Amniotic stem cell (primary cell): Measurements from ENCODE around the gene FSHR.

Source experiments
- DNase-seq: peaks from one replicate; lab custom pipeline; 2025; lab: John Stamatoyannopoulos, UW

FSHR gene

DNA sequence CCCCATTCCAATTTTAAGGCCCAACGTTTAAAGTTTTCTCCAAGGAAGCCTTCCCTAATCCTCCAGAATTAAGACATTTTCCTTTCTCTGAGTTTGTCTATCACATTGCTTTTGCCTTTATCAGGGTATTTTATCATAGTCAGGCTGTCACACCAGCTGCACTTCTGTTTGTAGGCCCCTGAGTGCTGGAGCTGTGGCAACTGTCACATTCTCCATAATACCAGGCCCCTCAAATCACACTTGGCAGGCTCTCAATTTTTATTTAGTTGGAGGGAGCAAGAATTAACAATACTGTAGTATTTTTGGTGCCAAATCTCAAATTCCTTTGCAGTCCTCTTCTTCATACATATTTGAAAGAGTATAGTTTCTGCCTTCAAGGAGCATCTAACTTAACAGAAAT lies 122.2 kb downstream of the FSHR start:
- DNase-seq = no peak

DNA sequence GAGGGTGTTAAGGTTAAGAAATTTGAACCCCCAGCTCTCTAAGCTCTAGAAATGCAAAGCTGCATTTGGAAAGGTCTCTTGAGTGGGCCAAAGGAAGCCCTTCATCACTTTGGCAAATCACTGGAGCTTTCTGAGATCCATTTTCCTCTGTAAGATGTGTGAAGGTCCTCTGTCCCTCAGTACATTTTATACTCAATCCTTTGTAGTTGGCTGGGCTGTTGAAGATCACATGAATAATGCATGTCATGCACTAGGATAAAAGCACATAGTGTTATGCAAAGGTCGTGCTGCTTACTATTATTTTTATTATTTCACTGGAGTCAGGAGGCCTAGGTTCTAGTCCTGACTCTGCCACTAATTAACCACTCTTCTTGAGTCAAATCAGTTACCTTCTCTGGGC lies 124.9 kb downstream of the FSHR start:
- DNase-seq = no peak

DNA sequence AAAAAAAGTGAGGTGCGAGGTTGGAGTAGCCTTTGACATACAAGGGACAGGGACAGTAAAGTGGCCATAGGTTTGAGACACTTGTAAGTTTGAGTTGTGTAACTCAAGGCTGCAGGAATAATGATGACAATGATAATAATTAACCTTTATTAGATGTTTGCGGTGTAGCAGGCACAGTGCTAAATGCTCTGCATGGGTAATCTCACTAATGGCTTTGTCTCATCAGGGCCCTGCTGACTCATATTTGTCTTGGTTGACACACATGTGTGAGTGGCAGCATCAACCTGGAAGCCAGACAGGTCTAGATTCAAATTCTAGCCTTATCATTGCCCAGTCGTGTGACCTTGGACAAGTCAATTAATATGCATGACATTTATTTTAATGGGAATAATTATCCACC lies 126.2 kb downstream of the FSHR start:
- no peak for DNase-seq

DNA sequence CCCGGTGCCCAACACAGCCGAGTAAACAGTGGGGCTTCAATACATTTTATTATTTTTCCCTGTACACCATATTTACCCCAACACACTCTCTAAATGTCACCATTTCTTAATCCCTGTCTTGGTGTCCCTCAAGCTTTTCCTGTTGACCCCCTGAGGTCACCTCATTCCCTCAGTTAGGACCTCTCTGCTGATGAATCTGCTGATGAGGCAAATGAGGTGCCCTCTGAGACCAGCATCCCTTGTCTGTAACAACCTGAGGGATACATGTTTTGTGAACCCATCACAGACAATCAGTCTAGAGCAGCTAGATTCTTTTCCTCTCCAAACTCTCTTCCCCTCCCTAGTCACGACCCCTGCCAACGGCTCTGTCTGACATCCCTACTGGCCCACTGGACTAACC lies 127.6 kb downstream of the FSHR start:
- no peak for DNase-seq

DNA sequence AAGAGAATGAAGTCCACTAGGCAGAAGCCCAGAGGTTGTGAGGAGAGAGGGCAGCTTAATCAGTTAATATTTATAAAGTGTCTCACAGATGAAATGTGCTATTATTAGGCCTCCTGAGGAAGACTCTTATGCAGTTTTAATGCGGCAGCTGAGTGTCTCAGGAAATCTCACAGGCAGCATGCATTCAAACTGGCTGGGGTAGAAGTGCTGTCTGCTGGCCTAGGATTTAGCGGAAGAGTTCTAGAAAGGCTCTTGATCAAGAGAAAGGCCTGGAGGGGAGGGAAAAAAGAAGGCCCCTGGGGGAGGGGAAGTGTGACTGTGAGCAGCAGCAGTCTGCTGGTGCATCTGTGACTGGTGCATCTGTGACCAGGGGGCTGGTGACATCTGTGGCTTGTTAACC lies 133.0 kb downstream of the FSHR start:
- DNase-seq = no peak

DNA sequence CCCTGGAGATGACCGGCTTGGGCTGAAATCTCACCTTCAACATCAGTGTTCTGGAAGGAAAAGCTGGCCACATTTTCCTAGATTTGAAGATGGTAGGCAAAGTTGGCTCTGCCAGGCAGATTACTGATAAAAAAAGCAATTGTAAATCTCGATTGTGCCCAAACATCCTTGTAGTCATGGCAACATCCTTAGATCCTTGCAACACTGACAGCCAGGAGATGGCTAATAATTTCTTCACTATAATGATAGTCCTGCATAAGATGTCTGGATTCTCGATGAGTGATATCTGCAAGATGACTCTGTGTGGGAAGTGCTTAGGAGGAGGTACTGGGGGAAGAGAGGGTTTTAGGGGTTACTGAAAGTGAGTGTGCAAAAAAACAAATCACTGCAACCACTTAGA lies 149.1 kb downstream of the FSHR start:
- no peak for DNase-seq

DNA sequence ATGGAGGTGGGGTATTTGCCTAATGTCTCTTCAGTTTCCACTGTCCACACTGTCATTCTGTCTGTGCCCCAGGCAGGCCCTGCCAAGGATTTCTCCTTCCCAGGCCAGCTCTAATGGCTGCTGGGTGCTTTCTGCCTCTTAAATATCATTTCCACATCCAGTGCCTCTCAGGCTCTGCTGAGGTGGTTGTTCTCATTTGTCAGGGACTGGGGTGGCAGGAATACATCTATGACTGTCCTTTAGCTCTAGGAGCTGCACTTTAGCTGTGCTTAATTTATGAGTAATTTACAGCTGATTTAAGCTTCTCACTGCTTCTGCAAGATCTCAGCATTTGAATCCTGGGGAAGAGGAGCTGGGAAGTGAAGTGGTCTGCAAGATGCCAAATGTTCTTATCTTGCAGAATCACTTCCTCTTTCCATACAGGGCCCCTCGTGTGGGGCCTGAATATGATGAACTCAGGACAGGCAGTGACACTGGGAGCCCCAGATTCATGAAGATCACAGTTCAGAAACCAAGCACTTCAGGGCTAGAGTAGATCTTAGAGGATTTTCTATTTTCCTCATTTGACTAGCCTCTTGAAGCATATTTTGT lies 150.2 kb downstream of the FSHR start:
- DNase-seq = no peak

DNA sequence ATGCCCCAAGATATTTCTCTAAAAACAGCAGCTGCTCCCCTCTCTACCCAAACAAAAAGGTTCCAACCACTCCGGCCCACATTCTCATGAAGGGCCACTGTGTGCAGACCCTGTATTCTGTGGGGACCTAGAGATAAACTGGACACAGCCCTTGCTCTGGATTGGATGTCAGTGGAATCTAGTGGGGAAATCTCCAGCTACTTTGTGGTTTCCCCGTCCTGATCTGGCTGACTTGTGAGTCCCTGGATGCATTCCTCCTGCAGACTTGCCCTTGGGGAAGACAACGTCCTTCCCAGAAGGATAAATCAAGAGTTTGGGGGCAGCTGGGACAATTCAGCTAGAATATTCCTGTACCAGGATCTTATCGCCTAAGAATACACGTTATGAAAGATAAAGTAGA lies 151.1 kb downstream of the FSHR start:
- DNase-seq = no peak

DNA sequence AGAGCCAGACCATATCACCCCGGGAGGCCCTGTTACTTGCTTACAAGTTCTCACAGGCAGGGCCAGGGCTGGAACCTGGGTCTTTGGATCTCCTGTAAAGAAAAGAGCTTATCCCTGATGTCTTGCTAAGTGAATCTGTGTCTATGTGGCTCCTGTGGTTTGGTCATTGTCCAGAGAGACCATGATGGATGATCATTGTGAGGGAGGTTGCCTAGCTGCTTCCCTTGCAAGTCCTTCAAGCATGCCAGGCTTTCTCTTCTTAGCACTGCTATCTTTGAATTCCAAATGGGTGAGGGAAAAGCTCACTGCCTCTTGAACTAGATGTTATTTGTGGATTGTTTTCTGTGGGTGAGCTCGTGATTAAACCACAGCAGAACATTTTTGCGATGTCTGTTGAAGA lies 151.6 kb downstream of the FSHR start:
- DNase-seq = no peak

DNA sequence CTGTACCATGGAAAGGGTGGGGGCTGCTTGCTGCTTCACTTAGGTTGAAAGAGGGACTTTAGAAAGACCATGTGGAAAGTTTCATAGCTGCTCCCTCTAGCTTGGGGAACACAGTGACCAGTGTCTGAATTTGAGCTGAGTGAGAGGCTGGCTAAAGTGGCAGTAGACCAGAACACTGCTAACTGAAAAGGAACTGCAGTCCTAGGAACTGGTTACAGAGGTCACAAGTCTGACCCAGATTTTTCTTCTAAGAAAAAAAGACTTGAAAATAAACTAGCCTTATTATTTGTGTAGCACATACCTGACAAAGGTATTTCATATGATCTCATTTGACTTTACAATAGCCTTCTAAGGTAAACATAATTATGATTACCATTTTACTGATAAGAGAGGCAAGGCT lies 153.6 kb downstream of the FSHR start:
- DNase-seq = no peak

DNA sequence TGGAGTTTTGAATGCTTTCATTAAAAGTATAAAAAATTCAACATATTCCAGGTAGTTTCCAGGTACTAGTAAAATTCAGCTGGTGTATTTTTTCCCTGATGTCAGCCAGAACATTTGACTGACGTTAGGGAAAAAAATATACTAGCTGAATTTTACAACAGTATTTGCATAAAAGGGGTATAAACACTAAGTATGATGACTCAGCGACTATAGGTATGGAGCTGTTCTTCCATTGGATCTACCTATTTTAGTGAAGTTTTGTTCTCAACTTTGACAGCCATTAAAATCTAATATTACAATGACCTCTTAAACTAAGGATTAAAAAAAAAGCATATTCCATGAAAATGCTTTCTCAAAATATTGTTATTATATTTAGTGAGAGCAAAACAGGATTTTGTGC lies 155.9 kb downstream of the FSHR start:
- DNase-seq = no peak

DNA sequence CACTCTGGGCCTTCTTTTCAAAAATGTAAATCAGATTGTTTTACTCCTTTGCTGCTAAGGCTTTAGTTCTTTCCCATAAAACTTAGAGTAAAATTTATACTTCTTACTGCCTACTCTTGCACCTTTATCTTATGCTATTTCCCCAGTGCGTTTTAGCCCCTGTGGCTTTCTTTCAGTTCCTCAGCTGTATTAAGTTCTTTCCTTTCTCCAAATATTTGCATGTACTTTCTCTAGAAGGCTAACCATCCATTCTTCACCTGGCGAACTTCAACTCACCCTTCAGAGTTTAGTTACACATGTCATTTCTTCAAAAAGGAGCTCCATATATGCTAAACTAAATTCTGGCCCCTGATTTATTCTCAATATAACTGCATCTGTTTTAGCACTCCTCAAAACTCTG lies 160.7 kb downstream of the FSHR start:
- DNase-seq = no peak

DNA sequence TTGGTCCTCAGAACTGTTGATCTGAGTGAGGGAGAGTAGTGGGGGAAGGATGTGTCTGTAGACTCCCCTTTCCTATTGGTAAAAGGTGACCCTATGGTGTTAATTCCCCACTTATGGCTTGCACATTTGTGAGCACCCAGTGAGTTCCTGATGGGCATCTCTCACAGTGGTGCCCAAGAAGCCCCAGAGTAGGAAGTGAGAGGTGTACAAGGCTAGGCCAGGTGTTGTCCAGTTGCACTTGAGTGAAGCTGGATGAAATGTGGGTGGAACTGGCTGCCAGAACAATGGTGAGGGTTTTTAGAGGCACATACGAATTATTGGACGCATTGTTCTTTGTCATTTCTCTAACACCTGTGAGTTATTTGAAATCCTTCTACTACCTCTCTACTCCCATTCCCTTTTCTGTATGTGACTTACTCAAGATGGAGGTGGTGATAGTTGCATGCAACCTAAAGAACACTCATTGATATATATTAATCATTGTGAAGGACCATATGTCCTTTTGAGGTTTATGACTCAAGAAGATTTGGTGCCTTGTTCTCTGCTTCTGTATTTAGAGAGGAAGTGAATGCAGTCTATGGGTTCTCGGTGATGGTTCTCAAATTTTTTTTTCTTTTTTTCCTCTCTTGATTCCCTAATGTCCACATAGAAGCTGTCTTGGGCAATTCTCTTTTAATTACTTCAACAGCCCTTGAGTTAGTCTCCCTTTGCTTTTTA lies 162.7 kb downstream of the FSHR start:
- no peak for DNase-seq

DNA sequence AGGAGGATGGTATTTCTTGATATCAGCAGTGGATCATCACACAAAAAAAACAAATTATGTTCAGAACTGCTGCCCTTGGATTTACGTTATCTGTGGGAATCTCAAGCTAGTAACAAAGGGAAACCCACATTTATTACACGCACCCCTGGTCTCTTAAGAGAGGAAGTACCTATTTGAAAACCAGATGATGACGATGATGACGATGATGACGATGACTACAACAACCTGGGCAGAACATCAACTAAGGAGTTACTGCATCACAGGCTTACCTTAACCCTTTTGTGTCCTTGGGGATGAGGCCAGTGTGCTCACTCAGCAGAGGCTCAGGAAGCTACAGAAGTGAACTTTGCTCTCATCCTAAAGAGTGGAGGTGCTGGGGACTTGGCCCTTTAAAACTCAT lies 169.4 kb downstream of the FSHR start:
- DNase-seq = no peak

DNA sequence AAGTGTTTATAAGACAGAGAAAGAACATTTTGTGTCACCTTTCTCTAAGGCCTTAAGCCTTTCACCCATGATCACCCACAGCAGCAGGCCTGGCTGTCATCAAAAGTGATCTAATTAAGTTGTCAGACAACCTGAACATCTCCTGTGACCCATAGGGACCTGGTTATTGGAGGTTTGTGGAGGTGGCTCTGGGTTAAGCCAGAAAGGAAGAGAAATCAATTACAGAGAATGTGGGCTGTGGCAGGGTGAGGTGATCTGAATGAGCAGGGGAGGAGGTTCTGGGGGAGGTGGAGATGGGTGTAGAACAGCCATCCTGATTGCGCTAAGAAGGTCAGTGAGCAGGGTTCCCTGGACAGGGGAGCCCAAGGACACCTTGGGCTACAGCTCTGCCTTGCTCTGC lies 170.8 kb downstream of the FSHR start:
- DNase-seq = no peak

DNA sequence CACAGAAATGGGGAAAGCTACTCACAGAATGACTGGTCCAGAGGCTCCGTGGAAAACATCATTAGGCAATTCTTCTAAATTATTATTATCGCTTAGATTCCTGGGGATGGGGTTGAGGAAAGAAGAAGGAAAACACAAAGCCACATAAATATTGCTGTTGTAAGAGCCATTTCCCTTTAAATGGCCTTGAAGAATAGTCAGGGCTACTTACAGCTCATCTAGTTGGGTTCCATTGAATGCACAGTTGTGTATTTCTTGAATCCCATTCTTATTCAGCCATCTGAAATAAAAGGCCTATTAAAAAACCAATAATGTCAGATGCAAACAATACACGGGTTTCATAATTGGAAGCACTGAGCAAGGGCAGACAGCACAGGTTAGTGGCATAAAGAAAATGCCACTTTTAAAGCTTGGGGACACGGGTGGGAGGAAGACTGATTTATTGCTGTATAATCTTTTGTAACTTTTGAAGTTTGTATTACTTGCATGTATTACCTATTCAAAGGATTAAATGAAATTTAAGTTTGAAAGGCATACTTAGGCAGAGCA lies 171.4 kb downstream of the FSHR start:
- no peak for DNase-seq

DNA sequence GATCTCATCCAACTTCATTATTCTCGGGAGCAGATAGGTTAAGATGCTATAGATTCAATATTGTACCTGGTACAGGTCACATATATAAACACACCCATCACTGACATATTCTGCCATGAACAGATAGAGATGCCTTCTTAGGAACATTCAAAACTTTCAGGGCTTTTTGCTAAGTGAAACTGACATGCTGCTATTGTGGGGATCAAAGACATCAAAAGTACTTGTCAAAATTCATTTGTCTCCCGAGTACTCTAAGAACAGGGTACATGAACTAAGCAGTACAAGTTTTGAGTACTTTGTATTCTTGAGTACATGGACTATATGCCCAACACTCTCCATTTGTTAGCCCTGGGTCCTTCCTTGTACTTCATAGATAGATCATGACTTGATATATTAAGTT lies 173.5 kb downstream of the FSHR start:
- no peak for DNase-seq

DNA sequence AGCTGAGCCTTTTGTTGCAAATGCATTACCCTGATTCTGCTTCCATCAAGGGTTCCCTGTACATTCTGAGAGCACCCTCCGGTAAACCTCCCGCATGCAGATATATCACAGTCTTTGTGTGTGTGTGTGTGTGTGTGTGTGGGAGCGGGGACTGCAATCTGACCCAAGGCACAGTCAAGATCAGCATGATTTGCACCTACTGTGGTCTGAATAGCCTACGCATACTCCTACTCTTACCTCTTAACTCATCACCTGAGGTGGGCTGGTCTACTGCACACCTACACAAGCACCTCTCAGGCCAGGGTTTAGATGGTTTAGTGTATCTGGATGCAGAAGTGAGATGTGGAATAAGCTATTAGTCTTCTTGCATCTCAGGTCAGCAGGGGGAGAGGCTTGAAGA lies 174.6 kb downstream of the FSHR start:
- DNase-seq = no peak

DNA sequence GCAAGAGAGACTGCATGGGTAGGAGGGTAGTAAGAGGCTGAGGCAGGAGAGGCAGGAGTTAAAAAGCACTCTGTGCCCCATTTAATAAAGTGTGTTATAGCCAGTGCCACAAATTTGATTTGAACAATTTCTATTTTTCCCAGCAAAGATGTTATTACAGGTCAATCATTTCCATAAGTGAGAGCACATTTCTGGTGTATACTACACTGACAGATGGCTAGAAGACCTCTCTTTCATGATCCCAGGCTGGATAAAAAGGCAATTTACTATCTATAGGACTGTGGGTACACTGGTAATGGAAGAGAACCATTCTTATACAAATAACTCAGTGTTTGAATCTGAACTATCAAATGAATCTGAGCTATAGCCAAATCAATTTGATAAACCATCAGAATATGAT lies 176.2 kb downstream of the FSHR start:
- DNase-seq = no peak

DNA sequence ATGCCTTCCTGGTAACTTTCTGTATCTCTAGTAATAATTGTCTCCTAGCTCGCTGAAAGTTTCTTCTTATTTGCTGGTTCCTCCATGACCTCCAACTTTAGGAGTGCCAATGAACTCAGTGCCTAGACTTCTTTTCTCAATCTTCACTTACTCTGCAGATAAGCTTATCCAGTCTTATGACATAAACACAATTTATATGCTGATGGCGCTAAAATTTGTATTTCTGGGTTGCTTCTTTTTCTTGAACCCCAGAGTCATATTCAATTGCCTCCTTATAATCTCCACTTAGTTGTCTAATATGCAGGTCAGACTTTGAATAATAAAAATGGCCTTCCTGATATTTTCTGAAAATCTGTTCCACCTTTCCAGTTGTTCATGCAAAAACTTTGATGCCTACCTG lies 182.5 kb downstream of the FSHR start:
- no peak for DNase-seq

DNA sequence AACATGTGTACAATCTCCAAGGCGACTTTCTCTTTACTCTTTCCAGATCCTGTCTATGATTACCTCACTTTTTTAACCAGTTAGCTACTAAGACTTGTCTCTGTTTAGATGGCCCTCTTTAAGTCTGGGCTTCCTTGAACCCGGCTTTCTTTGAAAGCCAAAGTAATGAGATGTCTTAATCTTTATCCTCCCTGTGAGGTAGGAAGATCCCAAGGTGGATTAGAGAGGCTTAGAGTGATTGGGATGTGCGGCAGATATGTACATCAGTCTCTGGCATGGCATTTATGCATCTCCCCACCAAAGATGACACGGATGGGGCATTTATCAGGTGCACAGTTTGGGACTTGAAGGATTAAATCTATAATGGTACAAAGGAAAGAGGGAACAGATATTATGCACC lies 186.3 kb downstream of the FSHR start:
- DNase-seq = no peak

DNA sequence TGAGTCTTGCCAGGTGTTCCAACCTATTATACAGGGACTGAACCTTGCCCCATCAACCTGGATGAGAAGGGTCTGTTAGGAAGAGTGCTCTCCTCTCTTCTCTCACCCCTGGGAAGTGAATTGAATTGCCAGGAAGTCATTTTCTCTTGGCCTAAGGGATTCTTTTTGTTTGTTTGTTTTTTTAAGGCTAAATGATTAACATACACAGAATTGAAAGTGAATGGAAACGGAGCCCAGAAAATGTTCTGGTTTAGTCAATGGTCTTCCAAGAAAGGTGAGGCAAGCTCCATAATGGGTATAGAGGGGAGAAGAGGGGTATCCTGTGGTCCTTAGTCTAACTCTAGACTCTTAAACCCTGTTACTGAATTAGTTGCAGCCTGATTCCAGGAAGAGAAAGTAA lies 189.1 kb downstream of the FSHR start:
- no peak for DNase-seq

DNA sequence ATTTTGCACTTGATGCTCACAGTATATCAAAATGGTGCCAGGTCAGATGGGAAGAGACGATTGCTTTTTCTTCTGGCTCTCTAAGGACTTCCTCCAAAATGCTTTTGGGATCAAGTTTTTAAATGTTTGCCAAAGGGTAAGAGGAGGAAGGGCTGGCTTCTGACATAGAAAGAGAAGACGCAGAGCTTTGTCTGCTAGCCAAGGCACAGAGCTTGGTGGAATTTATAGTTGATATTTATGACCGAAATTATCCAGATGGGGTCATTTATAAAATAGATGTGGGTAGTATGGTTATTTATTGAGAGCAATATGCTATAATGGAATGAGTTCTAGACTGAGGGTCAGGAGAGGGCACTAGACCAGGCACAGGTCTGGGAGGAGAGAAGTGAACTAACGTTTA lies 193.3 kb downstream of the FSHR start:
- no peak for DNase-seq

DNA sequence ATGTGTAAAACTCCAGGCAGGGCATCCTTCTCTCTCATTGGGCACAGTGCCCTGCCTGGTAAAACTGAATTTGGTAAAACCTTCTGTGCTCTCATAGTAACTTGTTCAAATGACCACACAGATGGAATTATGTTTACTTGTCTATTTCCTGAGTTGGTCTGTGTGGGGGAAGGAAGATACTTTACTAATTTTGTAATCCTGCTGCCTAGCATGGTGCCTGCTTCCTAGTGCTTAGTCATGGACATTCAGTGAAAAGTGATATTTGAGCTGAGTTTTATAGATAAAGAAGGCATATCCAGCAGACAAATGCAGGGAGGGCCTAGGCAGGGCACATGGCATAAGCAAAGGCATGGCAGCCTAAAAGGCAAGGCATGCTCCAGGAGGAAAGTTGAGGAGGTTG lies 199.4 kb downstream of the FSHR start:
- no peak for DNase-seq
